Mesenteric fat pad (tissue), 1 donor: ENCODE data around the gene INPP5A. TPM values are rescaled to one million over a fixed set of nuclear protein-coding genes. Genes with fewer than 3 reads are reported as not detected.

ENCODE experiments used
- DNase-seq: peaks from one replicate; pipeline ENCODE4 v3.0.0-alpha.2; 2020; ENCODE audit warnings: low spot score
- total RNA-seq: library from RNA; stranded (reverse); fragmentation: NEBNext Ultra II Directional; extraction: Animal tissue kit (Norgen Biotek cat#: 25700); gene quantifications from one replicate; pipeline ENCODE4 v1.2.1, GENCODE V29; 2021
- donor health status: DM: yes; HTN: yes; CAD: no.

The INPP5A gene
- total RNA-seq, 1 donor from 2014 or later = 30.5 TPM

GRCh38 chr10:132517951-132518521 is 19.6 kb upstream of the INPP5A start:
- peak; percentile 82 for DNase-seq

GRCh38 chr10:132518572-132519381 is 18.8 kb upstream of the INPP5A start:
- peak; percentile 89 for DNase-seq

GRCh38 chr10:132519382-132520176 is 18.0 kb upstream of the INPP5A start:
- peak; percentile 87 for DNase-seq

- peak; percentile 89 for DNase-seq
Observed at GRCh38 chr10:132520177-132520811, 17.3 kb upstream of the INPP5A start.

- DNase-seq = no peak
Observed at GRCh38 chr10:132521041-132521465, 16.5 kb upstream of the INPP5A start.

- no peak for DNase-seq
Observed at GRCh38 chr10:132521466-132522102, 16.0 kb upstream of the INPP5A start.

- no peak for DNase-seq
Observed at GRCh38 chr10:132522521-132523411, 14.8 kb upstream of the INPP5A start.

GRCh38 chr10:132523561-132524442 is 13.8 kb upstream of the INPP5A start:
- no peak for DNase-seq

- no peak for DNase-seq
Observed at GRCh38 chr10:132524443-132525285, 12.9 kb upstream of the INPP5A start.

GRCh38 chr10:132526676-132527075 is 10.9 kb upstream of the INPP5A start:
- DNase-seq = no peak

GRCh38 chr10:132527339-132528063 is 10.1 kb upstream of the INPP5A start:
- no peak for DNase-seq

- no peak for DNase-seq
Observed at GRCh38 chr10:132528064-132528691, 9.4 kb upstream of the INPP5A start.

GRCh38 chr10:132532179-132532578 is 5.4 kb upstream of the INPP5A start:
- DNase-seq = no peak

GRCh38 chr10:132532749-132533560 is 4.6 kb upstream of the INPP5A start:
- DNase-seq = no peak

- no peak for DNase-seq
Observed at GRCh38 chr10:132533571-132534260, 3.9 kb upstream of the INPP5A start.
